HG02884 (cell line): ENCODE measurements around the gene TDRD5.

Experiments used
- ATAC-seq: cut with Tn5 transposase; IDR thresholded peaks from one replicate; pipeline ENCODE4 v1.9.1; 2021; ENCODE audit warnings: mild to moderate bottlenecking, moderate library complexity; ENCODE audit not compliant: unreplicated experiment

TDRD5 gene

GRCh38 chr1:179731643-179732042 lies 140.0 kb downstream of the TDRD5 start:
- ATAC-seq: no peak
